AG09319 (cell line): ENCODE results near the gene CHST11.

Experiments
- DNase-seq: peaks from one replicate; pipeline ENCODE4 v3.0.0-alpha.2; 2010; ENCODE audit warnings: low read depth; ENCODE audit errors: extremely low read depth
- TF ChIP-seq, protein P1 (sequence below): IDR thresholded peaks from 2 replicates; pipeline ENCODE4 v1.5.1; 2011; ENCODE audit warnings: low read depth, mild to moderate bottlenecking, inconsistent platforms, low read length, moderate library complexity

CHST11 gene

DNA sequence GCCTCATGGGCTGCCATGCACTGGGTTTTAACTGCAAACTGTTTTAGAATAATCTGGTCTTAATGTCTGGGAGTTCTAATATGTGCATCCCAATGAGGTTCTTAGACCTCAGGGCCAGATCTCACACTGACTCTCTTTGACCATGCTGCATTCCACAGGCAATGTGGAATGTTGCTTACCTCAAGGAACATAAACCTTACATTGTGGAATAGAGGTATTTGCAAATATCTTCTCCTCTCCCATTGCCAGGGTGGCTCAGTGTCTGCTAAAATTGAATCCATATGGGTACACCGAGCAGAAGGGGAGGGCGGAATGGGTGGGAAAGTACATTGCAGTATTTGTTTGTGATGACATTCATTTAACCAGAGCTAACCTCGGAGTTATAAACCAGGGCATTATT, 78.6 kb downstream of the CHST11 start:
- TF ChIP-seq, protein P1, sequence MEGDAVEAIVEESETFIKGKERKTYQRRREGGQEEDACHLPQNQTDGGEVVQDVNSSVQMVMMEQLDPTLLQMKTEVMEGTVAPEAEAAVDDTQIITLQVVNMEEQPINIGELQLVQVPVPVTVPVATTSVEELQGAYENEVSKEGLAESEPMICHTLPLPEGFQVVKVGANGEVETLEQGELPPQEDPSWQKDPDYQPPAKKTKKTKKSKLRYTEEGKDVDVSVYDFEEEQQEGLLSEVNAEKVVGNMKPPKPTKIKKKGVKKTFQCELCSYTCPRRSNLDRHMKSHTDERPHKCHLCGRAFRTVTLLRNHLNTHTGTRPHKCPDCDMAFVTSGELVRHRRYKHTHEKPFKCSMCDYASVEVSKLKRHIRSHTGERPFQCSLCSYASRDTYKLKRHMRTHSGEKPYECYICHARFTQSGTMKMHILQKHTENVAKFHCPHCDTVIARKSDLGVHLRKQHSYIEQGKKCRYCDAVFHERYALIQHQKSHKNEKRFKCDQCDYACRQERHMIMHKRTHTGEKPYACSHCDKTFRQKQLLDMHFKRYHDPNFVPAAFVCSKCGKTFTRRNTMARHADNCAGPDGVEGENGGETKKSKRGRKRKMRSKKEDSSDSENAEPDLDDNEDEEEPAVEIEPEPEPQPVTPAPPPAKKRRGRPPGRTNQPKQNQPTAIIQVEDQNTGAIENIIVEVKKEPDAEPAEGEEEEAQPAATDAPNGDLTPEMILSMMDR, result no peak
- no peak for DNase-seq

DNA sequence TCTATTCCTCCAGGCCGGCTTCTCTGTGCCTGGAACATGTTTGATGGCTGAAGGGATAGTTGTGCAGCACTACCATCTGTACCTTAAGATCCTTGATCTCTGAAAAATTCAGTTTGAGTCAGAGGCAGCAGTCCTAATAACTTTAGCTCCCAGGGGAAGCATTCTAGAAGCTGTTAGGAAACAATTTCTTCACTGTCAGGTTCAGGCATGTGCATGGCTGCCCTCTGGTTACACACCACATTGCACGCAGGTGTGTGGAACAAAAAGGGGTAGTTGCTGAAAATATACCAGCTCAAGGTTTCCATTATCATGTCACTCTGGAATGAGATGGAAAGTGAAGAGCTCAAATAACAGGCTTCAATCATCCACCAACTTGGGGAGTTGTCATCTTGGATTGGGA, 80.1 kb downstream of the CHST11 start:
- TF ChIP-seq, protein P1, result no peak
- no peak for DNase-seq

DNA sequence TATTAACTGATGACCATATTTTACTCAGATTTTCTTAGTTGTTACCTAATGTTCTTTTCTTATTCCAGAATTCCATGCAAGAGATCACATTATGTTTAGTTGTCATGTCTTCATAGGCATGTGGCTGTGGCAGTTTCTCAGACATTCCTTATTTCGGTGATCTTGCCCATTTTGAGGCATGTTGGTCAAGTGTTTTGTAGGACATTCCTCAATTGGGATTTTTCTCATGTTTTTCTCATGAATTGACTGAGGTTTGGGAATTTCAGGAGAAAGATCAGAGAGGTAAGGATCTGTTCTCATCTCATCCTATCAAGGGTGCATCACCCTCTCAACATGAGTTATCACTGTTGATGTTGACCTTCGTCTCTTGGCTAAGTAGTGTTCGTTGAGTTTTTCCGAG, 81.3 kb downstream of the CHST11 start:
- TF ChIP-seq, protein P1, result no peak
- DNase-seq, result no peak

DNA sequence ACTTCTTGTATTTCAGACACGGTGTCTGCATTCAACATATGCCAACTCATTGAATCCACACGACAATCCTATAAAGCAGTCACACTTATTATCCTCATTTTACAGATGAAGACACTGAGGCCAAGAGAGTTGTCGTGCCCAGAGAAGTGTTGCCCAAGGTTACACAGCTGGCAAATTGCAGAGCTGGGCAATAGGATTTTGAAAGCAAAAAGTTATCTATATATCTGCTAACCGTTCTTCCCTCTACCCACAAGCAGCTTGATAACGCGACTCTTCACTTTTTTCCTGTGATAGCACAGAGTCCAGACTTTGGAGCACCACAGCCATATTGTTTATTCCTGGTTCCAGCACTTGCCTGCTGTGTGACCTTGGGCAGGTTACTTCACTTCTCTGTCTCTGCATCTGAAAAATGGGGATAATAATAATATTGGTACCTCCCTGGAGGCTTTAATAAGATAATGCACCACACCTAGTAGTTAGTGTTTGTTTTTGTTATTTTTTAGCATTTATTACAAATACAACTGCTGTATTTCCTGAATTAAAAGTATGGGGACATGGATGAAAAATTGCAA, 82.2 kb downstream of the CHST11 start:
- TF ChIP-seq, protein P1, result no peak
- DNase-seq, result no peak

DNA sequence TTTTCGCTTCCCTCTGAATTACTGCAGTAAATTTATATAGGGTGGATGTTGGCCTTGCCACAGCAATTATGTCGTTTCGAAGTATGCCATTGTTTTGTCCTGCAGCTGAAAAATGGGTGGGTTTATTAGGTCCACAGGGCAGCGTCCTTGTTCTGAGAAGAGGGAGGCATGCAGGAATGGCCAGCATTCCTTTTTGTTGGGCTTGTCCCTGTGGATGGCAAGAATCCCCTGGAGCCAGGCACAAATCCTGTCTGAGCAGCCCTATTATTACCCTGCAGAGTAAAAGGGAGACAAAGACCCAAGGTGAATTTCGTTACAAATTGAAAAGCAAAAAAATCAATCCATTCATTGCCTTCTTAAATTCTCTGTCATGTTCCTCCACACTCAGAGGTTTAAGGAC, 88.1 kb downstream of the CHST11 start:
- TF ChIP-seq, protein P1, result no peak
- no peak for DNase-seq

DNA sequence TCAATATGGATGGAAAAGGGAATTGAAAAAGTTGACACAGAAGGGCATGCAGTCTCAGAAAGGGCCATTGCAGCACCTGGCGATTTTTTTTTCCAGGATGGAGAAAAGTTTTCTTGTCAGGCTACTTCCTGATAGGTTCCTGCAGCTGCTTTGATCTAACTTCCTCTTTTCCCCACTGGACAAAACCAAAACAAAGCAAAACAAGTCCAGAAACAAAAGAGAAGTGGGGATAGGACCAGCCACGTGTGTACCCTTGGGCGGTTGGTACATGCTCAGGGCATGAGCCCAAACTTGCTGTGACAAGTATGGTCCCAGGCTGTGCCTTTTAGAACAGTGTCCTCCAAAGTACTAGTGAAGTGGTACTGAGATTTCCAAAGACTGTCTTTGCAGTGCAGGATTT, 89.8 kb downstream of the CHST11 start:
- DNase-seq, result no peak
- TF ChIP-seq, protein P1, result no peak

DNA sequence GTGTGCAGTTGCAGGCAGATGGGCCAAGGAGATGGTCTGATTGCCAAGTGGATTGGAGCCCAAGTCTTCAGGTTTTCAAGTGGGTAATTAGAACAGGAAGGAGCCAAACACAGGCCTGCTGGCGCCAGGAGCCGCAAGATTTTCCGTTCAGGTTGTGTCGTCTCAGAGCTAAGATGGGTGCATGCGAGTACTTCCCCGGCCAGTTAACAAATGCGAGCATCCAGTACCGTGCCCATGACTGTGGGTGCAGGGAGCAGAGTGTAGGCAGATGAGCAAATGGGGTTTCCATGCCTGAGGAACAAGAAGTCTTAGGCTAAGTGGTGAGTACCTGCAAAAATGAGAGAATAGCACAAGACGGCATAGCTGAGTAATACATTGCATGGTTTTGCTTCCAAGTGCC, 90.5 kb downstream of the CHST11 start:
- no peak for DNase-seq
- TF ChIP-seq, protein P1, result no peak
